ENCODE results near the gene FXN.
"Not testable (repeated sequence)": the region's sequence is repeated elsewhere in the genome, so short reads cannot be mapped to it uniquely, and the experiment has no call there.

The FXN gene

GRCh38 chr9:69027355-69028097, 8.0 kb upstream of the FXN start:
- peak; percentile 54 to 59 for DNase-seq

GRCh38 chr9:69028754-69029153, 6.8 kb upstream of the FXN start:
- DNase-seq = no peak

- DNase-seq = no peak
Observed at GRCh38 chr9:69029535-69029934, 6.0 kb upstream of the FXN start.

- DNase-seq = peak in 1 of 2 donors; percentile 9
Observed at GRCh38 chr9:69030851-69031645, 4.5 kb upstream of the FXN start.

- DNase-seq = no peak
Observed at GRCh38 chr9:69034071-69034470, 1.5 kb upstream of the FXN start.

- peak; percentile 15 to 43 for DNase-seq
Observed at GRCh38 chr9:69036309-69036708, 757 bp downstream of the FXN start.

- DNase-seq = no peak
Observed at GRCh38 chr9:69036799-69037198, 1.2 kb downstream of the FXN start.

GRCh38 chr9:69040646-69041045, 5.1 kb downstream of the FXN start:
- DNase-seq = no peak

- no peak for DNase-seq
Observed at GRCh38 chr9:69044240-69045219, 9.0 kb downstream of the FXN start.

- DNase-seq = no peak
Observed at GRCh38 chr9:69045821-69046220, 10.3 kb downstream of the FXN start.

GRCh38 chr9:69046723-69047122, 11.2 kb downstream of the FXN start:
- DNase-seq = no peak

GRCh38 chr9:69047371-69047770, 11.8 kb downstream of the FXN start:
- DNase-seq = no peak

GRCh38 chr9:69049094-69049493, 13.5 kb downstream of the FXN start:
- DNase-seq = no peak

- not testable (repeated sequence) for DNase-seq
Observed at GRCh38 chr9:69050936-69051335, 15.4 kb downstream of the FXN start.

- DNase-seq = no peak
Observed at GRCh38 chr9:69054989-69055388, 19.4 kb downstream of the FXN start.

GRCh38 chr9:69056191-69056815, 20.8 kb downstream of the FXN start:
- no peak for DNase-seq

GRCh38 chr9:69058101-69058500, 22.5 kb downstream of the FXN start:
- DNase-seq = no peak

GRCh38 chr9:69060766-69061165, 25.2 kb downstream of the FXN start:
- DNase-seq = no peak

GRCh38 chr9:69062195-69062594, 26.6 kb downstream of the FXN start:
- no peak for DNase-seq

GRCh38 chr9:69063839-69064238, 28.3 kb downstream of the FXN start:
- DNase-seq = no peak

- DNase-seq = no peak
Observed at GRCh38 chr9:69065660-69066059, 30.1 kb downstream of the FXN start.

GRCh38 chr9:69066955-69067354, 31.4 kb downstream of the FXN start:
- DNase-seq = no peak

Data from inflammatory macrophage (primary cell).